IPS-20b (cell line): ENCODE results near the gene ZNF688.
A peak's percentile ranks its signal among the peaks of the same experiment; 100 is the strongest.

Source experiments
- H3K27ac ChIP-seq: one replicate; pipeline ENCODE4 v1.5.1; 2013; ENCODE audit warnings: low read length
- H3K27me3 ChIP-seq: 2 replicates; pipeline ENCODE4 v1.6.1; 2013; ENCODE audit warnings: mild to moderate bottlenecking, low read length, inconsistent platforms; ENCODE audit not compliant: insufficient read depth
- H3K36me3 ChIP-seq: 2 replicates; pipeline ENCODE4 v1.6.1; 2013; ENCODE audit warnings: low read depth, mild to moderate bottlenecking, inconsistent platforms, low read length, moderate library complexity; ENCODE audit not compliant: insufficient read depth
- H3K4me1 ChIP-seq: 2 replicates; pipeline ENCODE4 v1.6.1; 2013; ENCODE audit warnings: mild to moderate bottlenecking, control low read depth, inconsistent platforms, low read length, moderate library complexity; ENCODE audit not compliant: insufficient read depth
- H3K4me3 ChIP-seq: 2 replicates; pipeline ENCODE4 v1.5.1; 2013; ENCODE audit warnings: mild to moderate bottlenecking, low read length, inconsistent platforms
- H3K9ac ChIP-seq: 2 replicates; pipeline ENCODE4 v1.6.1; 2013; ENCODE audit warnings: low read depth, mild to moderate bottlenecking, inconsistent platforms, low read length, moderate library complexity
- H3K9me3 ChIP-seq: 2 replicates; pipeline ENCODE4 v1.6.1; 2013; ENCODE audit warnings: mild to moderate bottlenecking, low read depth, low read length, inconsistent platforms; ENCODE audit not compliant: insufficient read depth

Gene ZNF688

DNA sequence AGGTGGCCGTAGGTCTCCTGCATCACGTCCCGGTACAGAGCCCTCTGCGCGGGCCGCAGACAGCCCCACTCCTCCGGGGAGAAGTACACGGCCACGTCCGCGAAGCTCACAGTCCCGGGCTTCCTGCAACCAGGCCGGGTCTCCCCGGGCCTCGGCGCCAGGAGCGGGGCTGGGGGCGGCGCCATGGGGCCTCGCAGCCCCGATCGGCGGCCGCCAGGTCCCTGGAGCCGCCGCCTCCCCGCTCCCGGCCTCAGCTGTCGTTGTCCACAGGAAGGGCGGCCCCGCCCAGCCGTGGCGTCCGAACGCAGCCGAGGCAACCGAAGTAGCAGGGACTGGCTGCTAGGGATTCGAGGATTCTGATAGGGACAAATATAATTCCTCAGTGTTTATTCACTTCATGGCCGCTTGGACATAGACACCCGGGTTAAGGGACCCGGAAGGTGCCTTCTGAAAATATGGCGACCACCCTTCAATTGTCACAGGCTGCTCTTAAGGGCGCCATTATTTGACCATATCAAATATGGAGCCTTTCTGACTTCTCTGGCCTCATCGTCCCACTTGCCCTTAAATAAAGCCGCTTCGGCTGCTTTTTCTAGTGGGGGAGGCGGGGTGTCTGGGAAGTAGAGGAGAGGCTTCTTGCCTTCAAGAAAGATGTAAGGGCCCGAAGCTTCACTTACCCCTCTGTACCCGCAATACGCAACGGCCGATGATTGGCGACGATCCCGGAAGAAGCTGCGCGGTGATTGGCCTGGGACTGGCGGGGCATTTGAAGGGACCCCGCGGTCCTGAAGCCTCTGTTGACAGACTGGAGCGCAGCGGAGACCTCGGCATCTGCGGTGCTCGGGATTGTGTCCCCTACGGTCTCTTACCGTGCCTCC, at the start of gene ZNF688:
Gene ZNF688, minus strand, starts transcription at position 270 of the 878 bp plus-strand sequence. Its CDS starts 85 bp downstream, at position 185.
- peak within 1 kb of the TSS; percentile 80 for H3K4me3 ChIP-seq
- peaks cover 3% of the 10 kb centered on the region for H3K4me1 ChIP-seq
- no peaks in the 10 kb centered on the region for H3K27me3 ChIP-seq
- H3K9me3 ChIP-seq: no peaks in the 10 kb centered on the region
- H3K9ac ChIP-seq: peak within 1 kb of the TSS; percentile 88; the same call in 1 of the 2 replicates
- peak within 1 kb of the TSS; percentile 96 for H3K27ac ChIP-seq
- H3K36me3 ChIP-seq: no peaks in the 10 kb centered on the region

DNA sequence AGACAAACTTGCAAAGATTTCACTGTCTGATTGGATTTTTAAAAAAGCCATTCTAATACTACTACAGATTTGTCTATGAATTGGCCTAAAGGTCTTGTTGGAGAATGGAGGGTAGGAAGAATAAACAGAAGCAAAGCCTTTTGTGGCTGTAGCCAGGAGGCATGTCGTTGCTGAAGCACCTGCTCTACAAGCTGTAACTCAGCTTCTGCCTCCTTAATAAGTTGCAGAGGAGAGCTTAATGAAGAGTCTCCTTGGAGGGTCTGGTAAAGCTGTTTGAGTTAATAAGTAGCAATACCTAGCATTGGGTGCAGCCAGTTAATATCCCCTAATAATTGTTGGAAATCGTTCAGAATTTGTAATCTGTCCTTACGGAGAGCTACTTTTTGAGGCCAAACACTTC, 48.7 kb upstream of the ZNF688 start:
- Histone ChIP-seq H3K9me3 (no peaks in the 10 kb centered on the region), H3K36me3 (no peaks in the 10 kb centered on the region)

DNA sequence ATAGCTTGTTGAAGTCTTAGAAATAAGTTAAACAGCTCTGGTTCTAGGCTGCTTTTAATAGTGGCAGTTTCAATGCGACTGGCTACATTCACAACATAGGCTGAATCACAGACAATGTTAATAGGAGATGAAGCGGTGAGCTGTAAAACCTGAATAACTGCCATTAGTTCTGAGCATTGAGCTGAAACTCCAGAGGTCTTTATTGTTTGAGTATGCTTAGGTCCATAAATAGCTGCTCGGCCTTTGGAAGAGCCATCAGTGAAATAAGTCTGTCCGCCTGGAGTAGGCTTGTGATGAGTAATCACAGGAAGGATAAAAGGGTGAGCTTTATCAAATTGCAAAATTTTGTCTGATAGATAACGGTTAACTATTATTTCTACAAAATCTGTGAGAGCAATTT, 48.1 kb upstream of the ZNF688 start:
- no peaks in the 10 kb centered on the region for H3K4me1 ChIP-seq

More for the DNA sequence above, 48.7 kb upstream of the ZNF688 start:
- Histone ChIP-seq H3K4me3 (no peak overlapping the region), H3K27me3 (peaks cover 27% of the 10 kb centered on the region; the same call in 1 of the 2 replicates), H3K4me1 (no peaks in the 10 kb centered on the region), H3K27ac (no peak overlapping the region), H3K9ac (no peak overlapping the region)

DNA sequence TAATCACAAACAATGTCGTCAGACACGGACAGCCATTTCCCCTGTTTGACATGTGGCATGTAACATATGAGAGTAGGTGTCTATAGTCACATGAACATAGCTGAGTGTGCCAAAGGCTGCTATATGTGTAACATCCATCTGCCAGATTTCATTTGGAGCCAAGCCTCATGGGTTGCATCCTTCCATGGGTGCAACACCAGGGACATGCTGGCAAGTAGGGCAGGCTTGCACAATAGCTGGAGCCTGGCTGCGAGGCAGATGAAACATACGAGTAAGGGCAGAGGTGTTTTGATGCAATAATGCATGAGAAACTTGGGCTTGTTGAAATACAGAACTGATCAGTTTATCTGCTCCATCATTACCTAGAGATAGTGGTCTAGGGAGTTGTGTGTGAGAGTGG, 47.7 kb upstream of the ZNF688 start:
- H3K36me3 ChIP-seq: no peaks in the 10 kb centered on the region
- no peak overlapping the region for H3K27ac ChIP-seq
- H3K27me3 ChIP-seq: peaks cover 27% of the 10 kb centered on the region; the same call in 1 of the 2 replicates
- no peak overlapping the region for H3K9ac ChIP-seq
- H3K9me3 ChIP-seq: no peaks in the 10 kb centered on the region
- no peak overlapping the region for H3K4me3 ChIP-seq
- no peaks in the 10 kb centered on the region for H3K4me1 ChIP-seq

More for the DNA sequence above, 48.1 kb upstream of the ZNF688 start:
- Histone ChIP-seq H3K9me3 (no peaks in the 10 kb centered on the region), H3K27ac (no peak overlapping the region), H3K27me3 (peaks cover 27% of the 10 kb centered on the region; the same call in 1 of the 2 replicates), H3K36me3 (no peaks in the 10 kb centered on the region), H3K9ac (no peak overlapping the region), H3K4me3 (no peak overlapping the region)

DNA sequence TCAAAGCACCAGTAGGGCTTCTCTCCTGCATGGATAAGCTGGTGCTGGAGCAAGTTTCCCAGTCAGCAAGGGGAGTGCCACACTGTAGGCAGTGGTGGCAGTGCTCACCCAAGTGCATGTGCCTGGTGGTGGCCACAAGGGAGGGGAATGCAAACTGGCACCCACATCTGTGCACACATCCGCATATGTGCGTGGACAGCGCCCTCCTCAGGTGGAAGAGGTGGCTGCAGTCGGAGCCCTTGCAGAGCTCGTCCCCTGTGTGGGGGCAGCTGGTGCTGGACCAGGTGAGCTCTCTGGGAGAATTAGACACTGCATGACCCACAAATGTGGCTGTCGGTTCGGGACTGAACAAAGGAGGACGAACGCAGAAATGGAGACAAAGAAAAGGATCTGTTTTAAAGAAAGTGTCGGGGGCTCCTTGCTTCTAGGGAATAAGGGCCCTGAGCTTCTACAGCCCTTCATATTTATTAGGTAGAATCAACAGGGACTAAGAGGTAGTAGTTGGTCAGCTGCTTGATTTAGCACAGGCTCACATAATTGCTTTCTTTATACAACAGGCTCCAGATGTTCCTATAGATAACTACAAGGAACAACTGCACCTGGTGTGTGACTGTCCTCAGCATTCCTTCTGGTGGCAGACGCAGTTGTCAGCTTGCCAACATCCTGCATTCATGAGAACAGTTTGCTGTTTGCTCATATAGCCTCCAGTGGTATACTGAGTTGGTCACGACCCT, 44.0 kb upstream of the ZNF688 start:
- H3K9ac ChIP-seq: no peak overlapping the region
- no peak overlapping the region for H3K27ac ChIP-seq
- no peak overlapping the region for H3K4me3 ChIP-seq
- H3K36me3 ChIP-seq: no peaks in the 10 kb centered on the region
- no peaks in the 10 kb centered on the region for H3K4me1 ChIP-seq
- H3K9me3 ChIP-seq: no peaks in the 10 kb centered on the region
- H3K27me3 ChIP-seq: peaks cover 5% of the 10 kb centered on the region; the same call in 1 of the 2 replicates

DNA sequence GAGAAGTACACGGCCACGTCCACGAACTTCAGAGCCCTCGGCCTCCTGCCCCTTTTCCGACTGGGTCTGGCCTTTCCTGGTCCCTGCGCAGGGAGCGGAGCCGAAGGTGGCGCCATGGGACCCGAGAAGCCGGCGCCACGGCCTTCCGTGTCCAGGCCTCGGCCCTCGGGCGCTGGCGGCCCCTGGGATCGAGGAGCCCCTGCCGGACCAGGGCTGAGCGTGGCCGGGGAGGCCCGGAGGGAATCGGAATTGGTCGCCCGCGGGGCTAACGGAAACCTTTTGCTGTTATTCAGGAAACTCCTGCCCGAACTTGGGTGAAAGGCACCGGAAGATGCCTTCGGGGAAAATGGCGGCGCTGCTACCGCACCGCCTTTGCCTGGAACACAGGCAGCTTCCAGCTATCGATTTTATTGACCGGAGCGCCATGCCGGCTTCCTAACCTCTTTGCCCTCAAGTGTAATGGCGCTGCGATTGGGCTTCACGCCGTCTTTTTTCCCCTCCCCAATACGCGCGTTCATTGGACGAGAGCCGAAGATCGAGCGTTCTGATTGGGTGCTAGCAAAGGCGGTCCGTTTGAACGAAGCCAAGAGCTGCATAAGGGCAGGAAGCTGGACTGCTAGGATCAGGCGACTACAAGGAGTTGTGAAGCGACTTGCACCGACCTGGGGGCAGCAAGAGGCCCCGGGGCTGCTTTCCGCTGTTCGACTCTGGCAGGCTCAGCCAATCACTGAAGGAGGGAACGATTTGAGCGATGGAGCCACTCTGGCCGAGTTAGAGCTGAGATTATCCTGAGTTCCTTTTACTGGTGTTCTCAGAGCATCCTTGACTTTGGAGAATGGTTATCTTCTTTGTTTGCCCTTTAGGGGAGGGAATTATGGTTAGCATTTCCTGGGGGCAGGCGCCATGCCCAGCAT, 38.7 kb upstream of the ZNF688 start, which contains the start of gene ZNF689:
Gene ZNF689, minus strand, starts transcription at position 464 of the 914 bp plus-strand sequence. Its CDS starts 348 bp downstream, at position 116.
- Histone ChIP-seq H3K4me1 (no peaks in the 10 kb centered on the region), H3K36me3 (peaks cover 27% of the 10 kb centered on the region), H3K27ac (peak within 1 kb of the TSS; percentile 89), H3K27me3 (no peaks in the 10 kb centered on the region), H3K9ac (peak within 1 kb of the TSS; percentile 98), H3K4me3 (peak within 1 kb of the TSS; percentile 86), H3K9me3 (no peaks in the 10 kb centered on the region)

DNA sequence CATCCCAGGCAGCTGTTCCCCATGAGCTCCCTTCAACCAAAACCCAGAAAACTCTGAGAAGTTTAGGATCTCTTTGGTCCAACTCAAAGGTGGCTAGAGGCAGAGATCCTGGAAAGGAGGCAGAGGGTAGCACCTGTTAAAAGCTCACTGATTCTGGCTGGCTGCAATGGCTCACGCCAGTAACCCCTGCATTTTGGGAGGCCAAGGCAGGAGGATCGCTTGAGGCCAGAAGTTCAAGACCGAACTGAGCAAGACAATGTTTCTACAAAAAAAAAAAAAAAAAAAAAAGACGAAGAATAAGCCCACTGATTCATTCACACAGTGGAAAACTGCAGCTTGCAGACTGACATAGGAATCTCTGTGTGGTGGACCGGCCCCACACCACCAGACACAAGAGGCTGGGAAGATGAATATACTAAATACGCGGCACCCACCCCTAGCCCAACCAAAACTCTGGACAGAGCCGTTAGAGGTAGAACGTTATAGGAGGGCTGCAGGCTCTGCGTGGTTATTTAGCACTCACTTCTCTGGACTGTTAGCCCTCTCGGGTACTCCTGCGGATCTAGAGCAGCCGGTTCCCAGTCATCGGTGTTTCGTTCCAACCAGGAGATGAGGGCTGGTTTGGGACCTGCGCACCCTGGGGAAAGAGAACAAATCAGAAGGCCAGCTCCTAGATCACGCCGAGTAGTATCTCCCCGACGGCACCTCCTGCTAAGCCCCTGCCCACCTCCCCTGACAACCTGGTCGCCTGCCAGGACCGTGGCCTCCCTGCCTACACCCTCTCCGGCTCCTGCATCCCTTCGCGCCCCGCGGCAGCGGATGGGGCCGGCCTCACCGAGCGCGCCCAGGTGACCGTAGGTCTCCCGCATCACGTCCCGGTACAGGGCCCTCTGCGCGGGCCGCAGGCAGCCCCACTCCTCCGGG, 37.8 kb upstream of the ZNF688 start:
- Histone ChIP-seq H3K4me3 (peak overlapping the region; percentile 86), H3K27ac (peak overlapping the region; percentile 89), H3K9me3 (no peaks in the 10 kb centered on the region), H3K36me3 (peaks cover 36% of the 10 kb centered on the region), H3K4me1 (no peaks in the 10 kb centered on the region), H3K27me3 (no peaks in the 10 kb centered on the region), H3K9ac (peak overlapping the region; percentile 98)

DNA sequence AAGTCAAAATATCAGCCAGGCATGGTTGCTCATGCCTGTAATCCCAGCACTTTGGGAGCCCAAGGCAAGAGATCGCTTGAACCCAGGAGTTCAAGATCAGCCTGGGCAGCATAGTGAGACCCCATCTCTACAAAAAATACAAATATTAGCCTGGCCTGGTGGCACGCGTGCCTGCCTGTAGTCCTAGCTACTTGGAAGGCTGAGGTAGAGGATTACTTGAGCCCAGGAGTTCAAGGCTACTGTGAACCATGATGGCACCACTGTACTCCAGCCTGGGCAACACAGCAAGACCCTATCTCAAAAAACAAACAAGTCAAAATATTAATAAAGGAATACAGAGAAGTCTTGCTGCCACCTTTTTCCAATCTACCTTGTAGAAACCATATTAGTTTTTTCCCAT, 34.5 kb upstream of the ZNF688 start:
- Histone ChIP-seq H3K36me3 (peaks cover 59% of the 10 kb centered on the region), H3K4me1 (no peaks in the 10 kb centered on the region), H3K27ac (no peak overlapping the region), H3K9me3 (no peaks in the 10 kb centered on the region), H3K9ac (no peak overlapping the region), H3K27me3 (no peaks in the 10 kb centered on the region), H3K4me3 (no peak overlapping the region)

DNA sequence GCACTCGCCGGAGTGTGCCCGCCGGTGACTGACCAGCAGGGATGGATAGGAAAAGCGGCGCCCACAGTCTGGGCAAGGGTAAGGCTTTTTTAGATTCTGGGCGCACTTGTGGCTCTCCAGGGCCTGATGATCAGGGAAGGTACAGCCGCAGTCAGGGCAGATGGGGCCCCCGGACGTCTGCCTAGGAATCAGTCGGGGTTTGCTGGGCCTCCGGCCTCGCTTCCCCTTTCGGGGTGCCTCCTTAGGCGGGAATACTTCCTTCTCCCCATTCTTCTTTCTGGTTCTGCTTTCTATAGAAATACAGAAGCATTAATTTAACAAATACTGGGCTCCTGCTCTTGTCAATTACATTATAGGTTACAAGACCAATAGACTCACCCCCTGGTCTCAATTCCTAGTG, 33.6 kb upstream of the ZNF688 start:
- H3K27me3 ChIP-seq: no peaks in the 10 kb centered on the region
- no peak overlapping the region for H3K27ac ChIP-seq
- H3K9ac ChIP-seq: no peak overlapping the region
- peaks cover 59% of the 10 kb centered on the region for H3K36me3 ChIP-seq
- no peaks in the 10 kb centered on the region for H3K9me3 ChIP-seq
- no peak overlapping the region for H3K4me3 ChIP-seq
- H3K4me1 ChIP-seq: no peaks in the 10 kb centered on the region

DNA sequence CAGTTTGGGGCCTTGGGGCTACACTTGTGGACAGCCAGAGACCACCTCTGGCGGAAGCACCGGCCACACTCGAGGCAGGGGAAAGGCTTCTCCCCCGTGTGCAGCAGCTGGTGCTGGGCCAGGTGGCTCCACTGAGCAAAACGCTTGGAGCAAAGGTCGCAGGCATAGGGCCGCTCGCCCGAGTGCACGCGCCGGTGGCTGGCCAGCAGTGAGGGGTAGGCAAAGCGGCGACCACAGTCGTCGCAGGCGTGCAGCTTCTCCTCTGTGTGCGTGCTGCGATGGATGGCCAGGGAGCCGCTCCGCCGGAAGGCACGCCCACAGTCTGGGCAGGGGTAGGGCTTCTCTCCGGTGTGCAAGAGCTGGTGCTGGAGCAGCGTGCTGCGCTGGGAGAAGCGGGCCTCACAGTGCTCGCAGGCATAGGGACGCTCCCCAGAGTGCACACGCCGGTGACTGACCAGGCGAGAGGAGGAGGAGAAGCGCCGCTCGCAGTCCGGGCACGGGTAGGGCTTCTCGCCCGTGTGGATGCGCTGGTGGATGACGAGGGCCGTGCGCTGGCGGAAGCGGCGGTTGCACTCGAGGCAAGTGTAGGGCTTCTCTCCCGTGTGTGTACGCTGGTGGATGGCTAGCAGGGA, 32.9 kb upstream of the ZNF688 start:
- H3K27ac ChIP-seq: no peak overlapping the region
- peaks cover 59% of the 10 kb centered on the region for H3K36me3 ChIP-seq
- H3K27me3 ChIP-seq: no peaks in the 10 kb centered on the region
- H3K9me3 ChIP-seq: no peaks in the 10 kb centered on the region
- H3K9ac ChIP-seq: no peak overlapping the region
- H3K4me1 ChIP-seq: no peaks in the 10 kb centered on the region
- no peak overlapping the region for H3K4me3 ChIP-seq
